WTC11 (cell line): ENCODE data around the gene MEAK7. TPM values are rescaled to one million over a fixed set of nuclear protein-coding genes. Genes with fewer than 3 reads are reported as not detected.

ENCODE experiments used
- ATAC-seq: fragments of 200-7000 bp; cut with Tn5 transposase; 2 replicates; pipeline ENCODE4 v1.10.0; 2021; ENCODE audit warnings: mild to moderate bottlenecking, moderate library complexity
- CTCF ChIA-PET: fragments of 300-600 bp; sonication (Branson Sonifier 250); formaldehyde crosslinking; loops from one replicate; lab custom pipeline; 2021; ENCODE audit warnings: antibody characterized with exemption; lab: Charles Lee
- POLR2A ChIA-PET: fragments of 350-600 bp; sonication (Branson Sonifier 250); formaldehyde crosslinking; loops from one replicate; lab custom pipeline; 2021; ENCODE audit warnings: antibody characterized with exemption; lab: Charles Lee
- DNase-seq: peaks from one replicate; pipeline ENCODE4 v3.0.0; 2021; ENCODE audit warnings: low spot score
- H3K27ac Mint-ChIP-seq: 2 replicates; pipeline ENCODE4 v1.8.0; 2021; ENCODE audit warnings: mixed read lengths
- H3K27me3 Mint-ChIP-seq: 2 replicates; pipeline ENCODE4 v1.8.0; 2021; ENCODE audit warnings: low read depth, mild to moderate bottlenecking, moderate library complexity, mixed read lengths
- H3K36me3 Mint-ChIP-seq: 2 replicates; pipeline ENCODE4 v1.8.0; 2021; ENCODE audit warnings: mixed read lengths
- H3K4me1 Mint-ChIP-seq: 2 replicates; pipeline ENCODE4 v1.8.0; 2022; ENCODE audit warnings: mixed read lengths
- H3K4me3 Mint-ChIP-seq: 2 replicates; pipeline ENCODE4 v1.8.0; 2021; ENCODE audit warnings: mild to moderate bottlenecking, moderate library complexity, mixed read lengths
- H3K9me3 Mint-ChIP-seq: 2 replicates; pipeline ENCODE4 v1.8.0; 2021; ENCODE audit warnings: mixed read lengths
- CBFB ChIP-seq: sonication (generic); formaldehyde crosslinking; IDR thresholded peaks from 2 replicates; pipeline ENCODE4 v1.8.1; 2022; ENCODE audit warnings: mild to moderate bottlenecking, low read depth, missing genetic modification reagents
- CREM ChIP-seq: sonication (generic); formaldehyde crosslinking; IDR thresholded peaks from 2 replicates; pipeline ENCODE4 v1.8.1; 2022; ENCODE audit warnings: mild to moderate bottlenecking, missing genetic modification reagents, moderate library complexity
- ERG ChIP-seq: fragments of 250-450 bp; sonication (Bioruptor Pico); IDR thresholded peaks from 2 replicates; pipeline ENCODE4 v1.8.0; 2021; ENCODE audit warnings: mild to moderate bottlenecking
- ESRRA ChIP-seq: sonication (generic); formaldehyde crosslinking; IDR thresholded peaks from 2 replicates; pipeline ENCODE4 v1.8.1; 2022; ENCODE audit warnings: mild to moderate bottlenecking, missing genetic modification reagents, borderline replicate concordance
- ETV6 ChIP-seq: sonication (generic); formaldehyde crosslinking; IDR thresholded peaks from 2 replicates; pipeline ENCODE4 v1.8.1; 2022; ENCODE audit warnings: mild to moderate bottlenecking, missing genetic modification reagents
- FOXK1 ChIP-seq: sonication (generic); formaldehyde crosslinking; IDR thresholded peaks from 2 replicates; pipeline ENCODE4 v1.8.0; 2022; ENCODE audit warnings: mild to moderate bottlenecking, moderate library complexity, missing genetic modification reagents
- GRHL2 ChIP-seq: fragments of 250-450 bp; sonication (Bioruptor Pico); IDR thresholded peaks from 2 replicates; pipeline ENCODE4 v1.8.0; 2022; ENCODE audit warnings: mild to moderate bottlenecking, moderate library complexity; ENCODE audit not compliant: insufficient replicate concordance, severe bottlenecking
- GTF2I ChIP-seq: fragments of 250-450 bp; sonication (Bioruptor Pico); conservative IDR thresholded peaks from 2 replicates; pipeline ENCODE4 v1.4.0; 2021; ENCODE audit warnings: mild to moderate bottlenecking
- IRF1 ChIP-seq: sonication (generic); formaldehyde crosslinking; IDR thresholded peaks from 2 replicates; pipeline ENCODE4 v1.8.0; 2023; ENCODE audit warnings: missing genetic modification reagents
- IRF2 ChIP-seq: sonication (generic); formaldehyde crosslinking; IDR thresholded peaks from 2 replicates; pipeline ENCODE4 v1.8.0; 2022; ENCODE audit warnings: low read depth, missing genetic modification reagents, borderline replicate concordance
- KAT7 ChIP-seq: sonication (generic); formaldehyde crosslinking; IDR thresholded peaks from 2 replicates; pipeline ENCODE4 v1.8.1; 2023; ENCODE audit warnings: missing genetic modification reagents, mild to moderate bottlenecking, borderline replicate concordance
- MAX ChIP-seq: sonication (generic); formaldehyde crosslinking; IDR thresholded peaks from 2 replicates; pipeline ENCODE4 v1.8.0; 2022; ENCODE audit warnings: mild to moderate bottlenecking, missing genetic modification reagents
- MLX ChIP-seq: sonication (generic); formaldehyde crosslinking; IDR thresholded peaks from 2 replicates; pipeline ENCODE4 v1.8.1; 2023; ENCODE audit warnings: mild to moderate bottlenecking, missing genetic modification reagents, moderate library complexity
- NFATC4 ChIP-seq: fragments of 250-450 bp; sonication (Bioruptor Pico); IDR thresholded peaks from 2 replicates; pipeline ENCODE4 v1.9.0; 2021; ENCODE audit warnings: mild to moderate bottlenecking
- NR2C2 ChIP-seq: sonication (generic); formaldehyde crosslinking; IDR thresholded peaks from 2 replicates; pipeline ENCODE4 v1.8.0; 2022; ENCODE audit warnings: mild to moderate bottlenecking, missing genetic modification reagents
- RELA ChIP-seq: sonication (generic); formaldehyde crosslinking; IDR thresholded peaks from 2 replicates; pipeline ENCODE4 v1.8.1; 2022; ENCODE audit warnings: missing genetic modification reagents, mild to moderate bottlenecking, borderline replicate concordance
- SOX15 ChIP-seq: fragments of 250-450 bp; sonication (Bioruptor Pico); IDR thresholded peaks from 2 replicates; pipeline ENCODE4 v1.9.0; 2021; ENCODE audit warnings: mild to moderate bottlenecking
- STAT6 ChIP-seq: sonication (generic); formaldehyde crosslinking; conservative IDR thresholded peaks from 2 replicates; pipeline ENCODE4 v1.8.1; 2023; ENCODE audit warnings: mild to moderate bottlenecking, low read depth, missing genetic modification reagents, moderate library complexity
- TEAD1 ChIP-seq: sonication (generic); formaldehyde crosslinking; IDR thresholded peaks from 2 replicates; pipeline ENCODE4 v1.8.0; 2022; ENCODE audit warnings: mild to moderate bottlenecking, missing genetic modification reagents
- ZBTB21 ChIP-seq: sonication (generic); formaldehyde crosslinking; IDR thresholded peaks from 2 replicates; pipeline ENCODE4 v1.8.1; 2023; ENCODE audit warnings: mild to moderate bottlenecking, missing genetic modification reagents, borderline replicate concordance
- ZNF281 ChIP-seq: sonication (generic); formaldehyde crosslinking; IDR thresholded peaks from 2 replicates; pipeline ENCODE4 v1.8.0; 2023; ENCODE audit warnings: mild to moderate bottlenecking, missing genetic modification reagents
- ZNF396 ChIP-seq: fragments of 250-450 bp; sonication (Bioruptor Pico); IDR thresholded peaks from 2 replicates; pipeline ENCODE4 v1.8.0; 2021; ENCODE audit warnings: mild to moderate bottlenecking, moderate library complexity, borderline replicate concordance
- ZSCAN18 ChIP-seq: fragments of 250-450 bp; sonication (Bioruptor Pico); IDR thresholded peaks from 2 replicates; pipeline ENCODE4 v2.1.2; 2022; ENCODE audit warnings: mild to moderate bottlenecking, moderate library complexity
- total RNA-seq: library from RNA; stranded (reverse); gene quantifications from 3 replicates; pipeline ENCODE4 v1.2.3, GENCODE V29; 2021

Gene MEAK7
- total RNA-seq, 1 experiment from 2014 or later = 14.4 TPM

- Mint-ChIP-seq H3K27me3 (no peaks in the 10 kb centered on the region), H3K36me3 (peaks cover 37% of the 10 kb centered on the region), H3K9me3 (peaks cover 22% of the 10 kb centered on the region), H3K27ac (no peak overlapping the region), H3K4me1 (no peaks in the 10 kb centered on the region), H3K4me3 (no peak overlapping the region)
- no peak for DNase-seq
- ChIA-PET CTCF (interaction anchor here (0.6 to 1.2 kb wide), 5 partner anchors 13 to 278 kb away, joined by 3 to 4 read pairs (median 3); partner anchors contain the start of genes ATP2C2 and TAF1C), POLR2A (no interaction called here)
- ATAC-seq = no peak
- TF ChIP-seq ZNF281 (CRISPR knock-in tag) (no peak), IRF2 (CRISPR knock-in tag) (no peak), IRF1 (CRISPR knock-in tag) (no peak), ZNF396 (no peak), GRHL2 (CRISPR knock-in tag) (no peak), ZSCAN18 (CRISPR knock-in tag) (no peak), CBFB (no peak), NFATC4 (CRISPR knock-in tag) (no peak), MAX (no peak), RELA (CRISPR knock-in tag) (no peak), ZBTB21 (CRISPR knock-in tag) (no peak), TEAD1 (no peak), CREM (CRISPR knock-in tag) (no peak)
- TF ChIP-seq, all 79 proteins: peak for 0
Observed at GRCh38 chr16:84465154-84465553, 39.3 kb downstream of the MEAK7 start.

GRCh38 chr16:84464116-84464515 is 40.3 kb downstream of the MEAK7 start:
- Mint-ChIP-seq H3K4me1 (no peaks in the 10 kb centered on the region), H3K9me3 (peaks cover 22% of the 10 kb centered on the region), H3K36me3 (peaks cover 37% of the 10 kb centered on the region), H3K4me3 (no peak overlapping the region), H3K27ac (no peak overlapping the region), H3K27me3 (no peaks in the 10 kb centered on the region)
- CTCF ChIA-PET = interaction anchor here (1.2 kb wide), 1 partner anchor 277 kb away, joined by 3 read pairs; the partner anchor contains the start of gene TAF1C
- no peak for ATAC-seq
- DNase-seq = no peak
- TF ChIP-seq GTF2I (CRISPR knock-in tag) = no peak
- TF ChIP-seq STAT6 = no peak
- no peak for TF ChIP-seq FOXK1
- POLR2A ChIA-PET = no interaction called here

GRCh38 chr16:84463221-84463620 is 41.2 kb downstream of the MEAK7 start:
- Mint-ChIP-seq H3K36me3 (peaks cover 28% of the 10 kb centered on the region), H3K27me3 (no peaks in the 10 kb centered on the region), H3K4me1 (no peaks in the 10 kb centered on the region), H3K9me3 (peaks cover 22% of the 10 kb centered on the region), H3K27ac (no peak overlapping the region), H3K4me3 (no peak overlapping the region)
- POLR2A ChIA-PET = no interaction called here
- ATAC-seq = no peak
- CTCF ChIA-PET = no interaction called here
- DNase-seq = no peak
- TF ChIP-seq KAT7 (CRISPR knock-in tag) (no peak), NR2C2 (CRISPR knock-in tag) (no peak), SOX15 (CRISPR knock-in tag) (no peak), GRHL2 (CRISPR knock-in tag) (no peak), MLX (CRISPR knock-in tag) (no peak), ERG (CRISPR knock-in tag) (no peak), ESRRA (CRISPR knock-in tag) (no peak), ETV6 (CRISPR knock-in tag) (no peak)
